ENCODE measurements around the gene TAX1BP1.

TAX1BP1 gene

GRCh38 chr7:27739909-27740448, at the start of gene TAX1BP1:
Gene TAX1BP1, plus strand, starts transcription at chr7:27740162. Its CDS starts 8,363 bp downstream, at chr7:27748525.
- peak; percentile 96 for DNase-seq (ENCODE audit: extremely low spot score)
- CTCF ChIA-PET, result no interaction called here

GRCh38 chr7:27690649-27691048, 49.3 kb upstream of the TAX1BP1 start:
- no peak for DNase-seq (ENCODE audit: extremely low spot score)
- ChIA-PET CTCF (interaction anchor here (0.7 kb wide), 1 partner anchor 803 kb away, joined by 3 read pairs; no protein-coding TSS in a partner anchor), POLR2A (no interaction called here)
- TF ChIP-seq CTBP1 (IDR thresholded peaks at IDR 0.05; ENCODE audit: borderline replicate concordance) (no peak), SP1 (IDR thresholded peaks at IDR 0.05) (no peak), ZNF384 (IDR thresholded peaks at IDR 0.05) (no peak), FOXA1 (IDR thresholded peaks at IDR 0.05) (no peak), BHLHE40 (IDR thresholded peaks at IDR 0.05; ENCODE audit: borderline replicate concordance) (no peak), FOXK2 (IDR thresholded peaks at IDR 0.05) (no peak), ELF4 (IDR thresholded peaks at IDR 0.05) (no peak), L3MBTL2 (conservative IDR thresholded peaks at IDR 0.05) (no peak), PKNOX1 (IDR thresholded peaks at IDR 0.05) (no peak), NFRKB (IDR thresholded peaks at IDR 0.05) (no peak), LEF1 (IDR thresholded peaks at IDR 0.05; ENCODE audit: borderline replicate concordance) (no peak), TARDBP (IDR thresholded peaks at IDR 0.05) (no peak), FOXM1 (IDR thresholded peaks at IDR 0.05; ENCODE audit: borderline replicate concordance) (no peak), SUZ12 (IDR thresholded peaks at IDR 0.05) (no peak), ARNT (IDR thresholded peaks at IDR 0.05) (no peak), HDGF (IDR thresholded peaks at IDR 0.05; ENCODE audit: borderline replicate concordance) (no peak)

More at GRCh38 chr7:27739909-27740448, at the start of gene TAX1BP1:
- TF ChIP-seq L3MBTL2 (conservative IDR thresholded peaks at IDR 0.05) (0 out of 2 replicates have a peak, but pooled peaks have one; percentile 10), TARDBP (IDR thresholded peaks at IDR 0.05) (no peak), ELF4 (IDR thresholded peaks at IDR 0.05) (peak; percentile 41; the same call in 1 of the 2 replicates)
- POLR2A ChIA-PET, result interaction anchor here (0.6 to 1.2 kb wide), 5 partner anchors 17 to 550 kb away, joined by 3 to 4 read pairs (median 3); partner anchors contain the start of gene HIBADH

- TF ChIP-seq FOXA1 (IDR thresholded peaks at IDR 0.05) (no peak), SUZ12 (IDR thresholded peaks at IDR 0.05) (no peak), CTBP1 (IDR thresholded peaks at IDR 0.05; ENCODE audit: borderline replicate concordance) (no peak)
- DNase-seq (ENCODE audit: extremely low spot score), result no peak
- ChIA-PET POLR2A (no interaction called here), CTCF (no interaction called here)
These were observed 46.2 kb upstream of the TAX1BP1 start for GRCh38 chr7:27693794-27694193.

- ChIA-PET POLR2A (no interaction called here), CTCF (no interaction called here)
- DNase-seq (ENCODE audit: extremely low spot score), result no peak
- TF ChIP-seq L3MBTL2 (conservative IDR thresholded peaks at IDR 0.05) (no peak), SUZ12 (IDR thresholded peaks at IDR 0.05) (no peak), CTBP1 (IDR thresholded peaks at IDR 0.05; ENCODE audit: borderline replicate concordance) (no peak), FOXA1 (IDR thresholded peaks at IDR 0.05) (no peak), PKNOX1 (IDR thresholded peaks at IDR 0.05) (no peak), HDGF (IDR thresholded peaks at IDR 0.05; ENCODE audit: borderline replicate concordance) (no peak), ELF4 (IDR thresholded peaks at IDR 0.05) (no peak), BHLHE40 (IDR thresholded peaks at IDR 0.05; ENCODE audit: borderline replicate concordance) (no peak), FOXM1 (IDR thresholded peaks at IDR 0.05; ENCODE audit: borderline replicate concordance) (no peak), FOXK2 (IDR thresholded peaks at IDR 0.05) (no peak), TARDBP (IDR thresholded peaks at IDR 0.05) (no peak), LEF1 (IDR thresholded peaks at IDR 0.05; ENCODE audit: borderline replicate concordance) (no peak), ZNF384 (IDR thresholded peaks at IDR 0.05) (no peak), ARNT (IDR thresholded peaks at IDR 0.05) (no peak), NFRKB (IDR thresholded peaks at IDR 0.05) (no peak), SP1 (IDR thresholded peaks at IDR 0.05) (no peak)
These were observed 44.9 kb upstream of the TAX1BP1 start for GRCh38 chr7:27695096-27695495.

GRCh38 chr7:27697861-27698430, 42.0 kb upstream of the TAX1BP1 start:
- CTCF ChIA-PET, result no interaction called here
- DNase-seq (ENCODE audit: extremely low spot score), result no peak
- POLR2A ChIA-PET, result no interaction called here
- no peak for TF ChIP-seq SP1 (IDR thresholded peaks at IDR 0.05)
- no peak for TF ChIP-seq PKNOX1 (IDR thresholded peaks at IDR 0.05)
- no peak for TF ChIP-seq ARNT (IDR thresholded peaks at IDR 0.05)
- no peak for TF ChIP-seq NFRKB (IDR thresholded peaks at IDR 0.05)
- no peak for TF ChIP-seq SUZ12 (IDR thresholded peaks at IDR 0.05)

GRCh38 chr7:27699751-27700150, 40.2 kb upstream of the TAX1BP1 start:
- no peak for DNase-seq (ENCODE audit: extremely low spot score)

More at GRCh38 chr7:27699751-27700150, 40.2 kb upstream of the TAX1BP1 start:
- ChIA-PET CTCF (no interaction called here), POLR2A (interaction anchor here (0.7 kb wide), 1 partner anchor 65 kb away, joined by 3 read pairs; no protein-coding TSS in a partner anchor)
- TF ChIP-seq PKNOX1 (IDR thresholded peaks at IDR 0.05) (no peak), FOXK2 (IDR thresholded peaks at IDR 0.05) (no peak), FOXM1 (IDR thresholded peaks at IDR 0.05; ENCODE audit: borderline replicate concordance) (no peak), BHLHE40 (IDR thresholded peaks at IDR 0.05; ENCODE audit: borderline replicate concordance) (no peak), FOXA1 (IDR thresholded peaks at IDR 0.05) (no peak), LEF1 (IDR thresholded peaks at IDR 0.05; ENCODE audit: borderline replicate concordance) (no peak), HDGF (IDR thresholded peaks at IDR 0.05; ENCODE audit: borderline replicate concordance) (no peak), SP1 (IDR thresholded peaks at IDR 0.05) (no peak), L3MBTL2 (conservative IDR thresholded peaks at IDR 0.05) (no peak), ELF4 (IDR thresholded peaks at IDR 0.05) (no peak)
